GM12891 (cell line): ENCODE results near the gene CLDN24.

Experiments used
- DNase-seq: peaks from one replicate; pipeline ENCODE4 v3.0.0; 2011; ENCODE audit warnings: low spot score; ENCODE audit not compliant: insufficient read length
- FAIRE-seq: peaks from 2 replicates; lab custom pipeline; 2011; peaks lifted over from hg19 to GRCh38; lab: Jason Lieb, UNC
- PAX5 ChIP-seq: IDR thresholded peaks from 2 replicates; pipeline ENCODE4 v1.6.1; 2011; ENCODE audit warnings: low read length, moderate library complexity, mild to moderate bottlenecking; ENCODE audit not compliant: insufficient read depth, severe bottlenecking
- POLR2A ChIP-seq: IDR thresholded peaks from 2 replicates; pipeline ENCODE4 v1.6.1; 2011; ENCODE audit warnings: low read depth, low read length, control low read depth
- POLR2AphosphoS5 ChIP-seq: IDR thresholded peaks from 2 replicates; pipeline ENCODE4 v1.6.1; 2011; ENCODE audit warnings: low read depth, low read length, control low read depth
- POU2F2 ChIP-seq: IDR thresholded peaks from 2 replicates; pipeline ENCODE4 v1.6.1; 2011; ENCODE audit warnings: low read depth, mild to moderate bottlenecking, control low read depth, low read length, moderate library complexity
- SPI1 ChIP-seq: IDR thresholded peaks from 2 replicates; pipeline ENCODE4 v1.6.1; 2011; ENCODE audit warnings: low read depth, low read length, control low read depth
- TAF1 ChIP-seq: IDR thresholded peaks from 2 replicates; pipeline ENCODE4 v1.6.1; 2011; ENCODE audit warnings: low read depth, low read length, control low read depth

The CLDN24 gene

GRCh38 chr4:183288955-183289354 lies 33.3 kb downstream of the CLDN24 start:
- no peak for FAIRE-seq
- no peak for DNase-seq
- TF ChIP-seq PAX5 = no peak
- no peak for TF ChIP-seq TAF1
- no peak for TF ChIP-seq SPI1
- no peak for TF ChIP-seq POLR2A

DNA sequence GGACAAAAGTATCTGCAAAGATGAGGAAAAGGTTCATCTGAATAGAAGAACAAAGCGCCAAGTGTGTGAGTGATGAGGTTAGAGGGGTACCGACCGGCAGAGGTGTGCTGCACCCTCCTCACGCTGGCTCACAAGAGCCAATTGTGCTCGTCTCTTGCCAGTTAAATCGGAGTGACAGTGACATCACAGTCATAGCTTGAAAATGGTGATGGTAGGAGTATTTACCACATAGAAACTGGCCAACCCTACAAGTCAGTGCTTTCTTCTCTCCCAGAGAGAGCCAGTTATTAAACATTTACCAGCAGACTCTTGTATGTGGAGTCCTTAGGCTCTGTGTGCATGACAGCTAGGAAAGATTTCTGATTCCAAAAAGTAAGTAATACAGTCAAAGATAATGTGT lies 34.5 kb downstream of the CLDN24 start:
- DNase-seq (no peak), FAIRE-seq (no peak)
- no peak for TF ChIP-seq SPI1
- TF ChIP-seq POLR2A = no peak
- no peak for TF ChIP-seq POU2F2
- no peak for TF ChIP-seq POLR2AphosphoS5

- no peak for FAIRE-seq
- TF ChIP-seq TAF1 = no peak
- TF ChIP-seq POLR2AphosphoS5 = no peak
- no peak for TF ChIP-seq POU2F2
- TF ChIP-seq POLR2A = no peak
- TF ChIP-seq SPI1 = no peak
- TF ChIP-seq PAX5 = no peak
- no peak for DNase-seq
Measured at GRCh38 chr4:183287309-183287659, 34.9 kb downstream of the CLDN24 start.

DNA sequence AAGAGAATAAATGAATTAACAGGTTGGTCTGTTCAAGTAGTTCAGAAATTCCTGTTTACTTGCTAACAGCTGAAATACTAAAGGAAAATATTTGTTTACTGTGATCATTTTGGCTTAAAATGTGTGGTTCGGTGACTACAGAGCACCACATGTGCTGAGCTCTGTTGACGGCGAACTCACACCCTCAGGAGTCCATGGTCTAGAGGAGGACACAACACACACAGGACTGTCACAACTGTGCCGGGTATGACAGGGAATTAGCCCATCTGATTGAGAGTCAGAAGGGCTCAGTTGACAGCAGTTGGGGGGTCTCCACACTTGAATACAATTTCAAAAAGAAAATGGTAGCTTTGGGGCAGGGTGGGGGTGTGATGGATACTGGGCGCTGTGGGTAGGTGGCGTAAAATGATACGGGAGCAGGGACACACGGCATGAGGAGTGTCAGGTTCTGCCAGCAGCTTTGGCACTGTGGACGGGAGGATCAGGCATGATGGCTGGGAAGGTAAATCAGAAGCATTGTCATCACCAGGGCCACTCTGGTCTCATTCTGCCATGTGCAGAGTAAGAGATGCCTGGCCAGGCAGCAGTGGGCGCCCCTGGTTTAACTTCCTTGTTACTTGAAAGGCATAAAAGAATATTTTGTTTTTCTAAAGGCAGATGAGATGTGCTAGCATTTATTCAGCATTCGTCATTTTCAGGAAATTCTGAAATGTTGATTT lies 35.5 kb downstream of the CLDN24 start:
- DNase-seq = no peak
- no peak for TF ChIP-seq SPI1
- no peak for TF ChIP-seq POU2F2
- no peak for TF ChIP-seq POLR2A
- no peak for TF ChIP-seq TAF1
- TF ChIP-seq PAX5 = no peak
- TF ChIP-seq POLR2AphosphoS5 = no peak
- FAIRE-seq = no peak

- no peak for FAIRE-seq
- TF ChIP-seq POLR2A (no peak), SPI1 (no peak), TAF1 (no peak), PAX5 (no peak), POU2F2 (no peak), POLR2AphosphoS5 (no peak)
- DNase-seq = no peak
Measured at GRCh38 chr4:183285886-183286285, 36.3 kb downstream of the CLDN24 start.

- TF ChIP-seq SPI1 (no peak), POLR2AphosphoS5 (no peak), POLR2A (no peak), POU2F2 (no peak), PAX5 (no peak), TAF1 (no peak)
- no peak for DNase-seq
- no peak for FAIRE-seq
Measured at GRCh38 chr4:183284965-183285364, 37.3 kb downstream of the CLDN24 start.

GRCh38 chr4:183284258-183284785 lies 37.9 kb downstream of the CLDN24 start:
- TF ChIP-seq TAF1 = no peak
- TF ChIP-seq POLR2AphosphoS5 = no peak
- no peak for TF ChIP-seq POU2F2
- no peak for TF ChIP-seq PAX5
- TF ChIP-seq SPI1 = no peak
- TF ChIP-seq POLR2A = no peak
- DNase-seq = no peak
- FAIRE-seq = no peak

- DNase-seq = no peak
- no peak for FAIRE-seq
- TF ChIP-seq POLR2AphosphoS5 = no peak
- TF ChIP-seq TAF1 = no peak
- no peak for TF ChIP-seq POLR2A
- no peak for TF ChIP-seq POU2F2
- TF ChIP-seq SPI1 = no peak
- no peak for TF ChIP-seq PAX5
Measured at GRCh38 chr4:183276106-183276505, 46.1 kb downstream of the CLDN24 start.

GRCh38 chr4:183272384-183272783 lies 49.8 kb downstream of the CLDN24 start:
- FAIRE-seq = no peak
- no peak for TF ChIP-seq POLR2AphosphoS5
- TF ChIP-seq TAF1 = no peak
- no peak for TF ChIP-seq SPI1
- no peak for TF ChIP-seq PAX5
- no peak for TF ChIP-seq POLR2A
- TF ChIP-seq POU2F2 = no peak
- no peak for DNase-seq
